H1 (cell line): ENCODE results near the gene MRTFB. TPM values are rescaled to one million over a fixed set of nuclear protein-coding genes. Genes with fewer than 3 reads are reported as not detected.

Source experiments
- CTCF ChIA-PET: fragments of 300-600 bp; sonication (Branson Sonifier 250); formaldehyde crosslinking; loops from one replicate; lab custom pipeline; 2021; ENCODE audit not compliant: partially characterized antibody; lab: Charles Lee
- POLR2A ChIA-PET: fragments of 300-600 bp; sonication (Branson Sonifier 250); formaldehyde crosslinking; loops from one replicate; lab custom pipeline; 2021; ENCODE audit warnings: inconsistent platforms; ENCODE audit not compliant: partially characterized antibody; lab: Charles Lee
- DNase-seq, 2 experiments: peaks; one replicate each; pipeline versions ENCODE4 v3.0.0 to v3.0.0-alpha.2; 2010 to 2022; ENCODE audit warnings: low spot score in 2 of 2, low read depth in 1 of 2, mixed read lengths in 1 of 2
- FAIRE-seq: peaks from 2 replicates; lab custom pipeline; 2011; peaks lifted over from hg19 to GRCh38; lab: Jason Lieb, UNC
- H2AFZ ChIP-seq: 2 replicates; pipeline ENCODE4 v1.8.1; 2012; ENCODE audit warnings: low read length, inconsistent platforms
- H2AK5ac ChIP-seq: 2 replicates; pipeline ENCODE4 v1.6.1; 2013; ENCODE audit warnings: low read depth, low read length
- H2BK120ac ChIP-seq: replicated peaks from 2 replicates; pipeline ENCODE3; 2013; ENCODE audit warnings: low read depth, low read length, inconsistent platforms
- H2BK12ac ChIP-seq: 2 replicates; pipeline ENCODE4 v1.6.1; 2013; ENCODE audit warnings: low read depth, low read length
- H2BK15ac ChIP-seq: 2 replicates; pipeline ENCODE4 v1.6.1; 2013; ENCODE audit warnings: low read length
- H2BK20ac ChIP-seq: 2 replicates; pipeline ENCODE4 v1.6.1; 2013; ENCODE audit warnings: low read length
- H2BK5ac ChIP-seq: 2 replicates; pipeline ENCODE4 v1.6.1; 2013; ENCODE audit warnings: low read depth, low read length
- H3K14ac ChIP-seq: 2 replicates; pipeline ENCODE4 v1.6.1; 2013; ENCODE audit warnings: inconsistent platforms; ENCODE audit not compliant: insufficient read length
- H3K18ac ChIP-seq: 2 replicates; pipeline ENCODE4 v1.6.1; 2013; ENCODE audit warnings: low read length; ENCODE audit errors: extremely low read depth
- H3K23ac ChIP-seq: 2 replicates; pipeline ENCODE4 v1.6.1; 2013; ENCODE audit warnings: inconsistent platforms; ENCODE audit not compliant: insufficient read length
- H3K23me2 ChIP-seq: 2 replicates; pipeline ENCODE4 v1.6.1; 2013; ENCODE audit warnings: low read depth, low read length
- H3K27ac ChIP-seq: 2 replicates; pipeline ENCODE4 v1.6.1; 2011; ENCODE audit warnings: low read depth, low read length, inconsistent platforms
- H3K27me3 ChIP-seq, 4 experiments: replicated peaks in 1 of 4; 1 replicate in 1 of 4; 2 replicates in 3 of 4; pipeline versions ENCODE4 v1.6.1 to v1.8.1; 2011 to 2013; ENCODE audit warnings: low read length in 3 of 4, mild to moderate bottlenecking in 3 of 4, inconsistent platforms in 2 of 4, mixed read lengths in 2 of 4, moderate library complexity in 1 of 4; ENCODE audit not compliant: control insufficient read depth in 3 of 4, insufficient read depth in 3 of 4; ENCODE audit errors: extremely low read depth in 1 of 4
- H3K36me3 ChIP-seq, 4 experiments: 2 replicates each; pipeline versions ENCODE4 v1.6.1 to v1.8.1; 2011 to 2013; ENCODE audit warnings: mild to moderate bottlenecking in 4 of 4, low read length in 3 of 4, moderate library complexity in 2 of 4, control low read depth in 1 of 4, inconsistent platforms in 1 of 4; ENCODE audit not compliant: insufficient read depth in 4 of 4, control insufficient read depth in 2 of 4
- H3K4ac ChIP-seq: replicated peaks from 2 replicates; pipeline ENCODE3; 2013; ENCODE audit warnings: low read length, low read depth, mixed read lengths, inconsistent platforms; ENCODE audit not compliant: insufficient read length
- H3K4me1 ChIP-seq, 4 experiments: replicated peaks in 1 of 4; 1 replicate in 1 of 4; 2 replicates in 3 of 4; pipeline versions ENCODE4 v1.6.1 to v1.8.1; 2011 to 2013; ENCODE audit warnings: low read length in 3 of 4, inconsistent platforms in 2 of 4, mixed read lengths in 1 of 4; ENCODE audit not compliant: insufficient read depth in 4 of 4, control insufficient read depth in 3 of 4
- H3K4me2 ChIP-seq, 2 experiments: 2 replicates each; pipeline versions ENCODE4 v1.6.1 to v1.8.1; 2011 to 2013; ENCODE audit warnings: low read depth in 2 of 2, low read length in 2 of 2, control low read depth in 1 of 2, inconsistent platforms in 1 of 2, mild to moderate bottlenecking in 1 of 2; ENCODE audit not compliant: insufficient read depth in 1 of 2
- H3K4me3 ChIP-seq, 4 experiments: fragments of 200-600, 300-600 bp in 1 of 4; sonication (generic), shearing (Covaris generic), sonication (Bioruptor Twin) in 1 of 4; 2 replicates each; pipeline versions ENCODE4 v1.5.1 to v1.8.1; 2011 to 2016; ENCODE audit warnings: low read length in 4 of 4, low read depth in 3 of 4, control low read depth in 2 of 4, inconsistent platforms in 2 of 4, mild to moderate bottlenecking in 2 of 4, mixed read lengths in 1 of 4, moderate library complexity in 1 of 4; ENCODE audit not compliant: insufficient read depth in 2 of 4; ENCODE audit errors: extremely low read depth in 1 of 4
- H3K56ac ChIP-seq: replicated peaks from 2 replicates; pipeline ENCODE3; 2013; ENCODE audit warnings: low read depth, mild to moderate bottlenecking, mixed read lengths, low read length, inconsistent platforms; ENCODE audit not compliant: insufficient read length
- H3K79me1 ChIP-seq: 2 replicates; pipeline ENCODE4 v1.6.1; 2013; ENCODE audit warnings: low read depth, low read length, control low read depth
- H3K79me2 ChIP-seq, 2 experiments: 2 replicates each; pipeline versions ENCODE4 v1.6.1 to v1.8.1; 2012 to 2013; ENCODE audit warnings: low read length in 2 of 2, mild to moderate bottlenecking in 2 of 2, inconsistent platforms in 1 of 2; ENCODE audit not compliant: insufficient read depth in 2 of 2, control insufficient read depth in 1 of 2
- H3K9ac ChIP-seq, 4 experiments: replicated peaks in 1 of 4; 1 replicate in 1 of 4; 2 replicates in 3 of 4; pipeline versions ENCODE4 v1.6.1 to v1.8.1; 2011 to 2013; ENCODE audit warnings: low read depth in 3 of 4, low read length in 3 of 4, control low read depth in 2 of 4, mild to moderate bottlenecking in 2 of 4, moderate library complexity in 2 of 4, inconsistent platforms in 1 of 4; ENCODE audit errors: extremely low read depth in 1 of 4
- H3K9me3 ChIP-seq, 2 experiments: 2 replicates each; pipeline versions ENCODE4 v1.6.1 to v1.8.1; 2012 to 2013; ENCODE audit warnings: mild to moderate bottlenecking in 2 of 2, moderate library complexity in 2 of 2, control low read depth in 1 of 2, inconsistent platforms in 1 of 2, low read depth in 1 of 2, low read length in 1 of 2, mixed read lengths in 1 of 2; ENCODE audit not compliant: insufficient read depth in 2 of 2
- H4K20me1 ChIP-seq, 2 experiments: replicated peaks in 1 of 2; 2 replicates each; pipeline versions ENCODE3 to v1.8.1; 2011 to 2013; ENCODE audit warnings: inconsistent platforms in 2 of 2, low read length in 2 of 2, mild to moderate bottlenecking in 1 of 2; ENCODE audit not compliant: insufficient read depth in 2 of 2, control insufficient read depth in 1 of 2
- H4K5ac ChIP-seq: 2 replicates; pipeline ENCODE4 v1.6.1; 2013; ENCODE audit warnings: low read length, low read depth, mixed read lengths, inconsistent platforms; ENCODE audit not compliant: insufficient read length
- H4K8ac ChIP-seq: 2 replicates; pipeline ENCODE4 v1.8.0; 2013; ENCODE audit warnings: mild to moderate bottlenecking, moderate library complexity, low read length, inconsistent platforms; ENCODE audit not compliant: insufficient read depth; ENCODE audit errors: extremely low read depth
- H4K91ac ChIP-seq: replicated peaks from 2 replicates; pipeline ENCODE3; 2013; ENCODE audit warnings: low read length, mixed read lengths, inconsistent platforms; ENCODE audit not compliant: insufficient read length
- BACH1 ChIP-seq: IDR thresholded peaks from 2 replicates; pipeline ENCODE4 v1.6.1; 2012; ENCODE audit warnings: low read length, improper control_type of control experiment
- CBX8 ChIP-seq: fragments of 300-800, 300-1000 bp; sonication (generic); IDR thresholded peaks from 2 replicates; pipeline ENCODE4 v1.7.1; 2016; ENCODE audit warnings: low read depth, low read length, borderline replicate concordance
- CTBP2 ChIP-seq: IDR thresholded peaks from 2 replicates; pipeline ENCODE4 v1.7.0; 2011; ENCODE audit warnings: borderline replicate concordance, mild to moderate bottlenecking, moderate library complexity, mixed read lengths, low read length; ENCODE audit not compliant: insufficient read depth, insufficient read length
- POLR2A ChIP-seq, 2 experiments: IDR thresholded peaks; 1 replicate in 1 of 2; 2 replicates in 1 of 2; pipeline ENCODE4 v1.6.1; 2011; ENCODE audit warnings: low read depth in 2 of 2, low read length in 2 of 2, mild to moderate bottlenecking in 2 of 2; ENCODE audit errors: control extremely low read depth in 1 of 2
- POLR2AphosphoS5 ChIP-seq: IDR thresholded peaks from 2 replicates; pipeline ENCODE4 v1.6.1; 2011; ENCODE audit warnings: low read depth, low read length
- RNF2 ChIP-seq: fragments of 200-900, 300-1000 bp; sonication (generic); IDR thresholded peaks from 2 replicates; pipeline ENCODE4 v1.7.1; 2016; ENCODE audit warnings: borderline replicate concordance, low read depth, mild to moderate bottlenecking, antibody characterized with exemption, low read length; ENCODE audit not compliant: poor library complexity, severe bottlenecking; ENCODE audit errors: missing control alignments
- SIX5 ChIP-seq: IDR thresholded peaks from 2 replicates; pipeline ENCODE4 v1.6.1; 2011; ENCODE audit warnings: mild to moderate bottlenecking, low read depth, low read length
- TAF1 ChIP-seq: IDR thresholded peaks from 2 replicates; pipeline ENCODE4 v1.6.1; 2011; ENCODE audit warnings: mild to moderate bottlenecking, low read depth, low read length
- TAF7 ChIP-seq: optimal IDR thresholded peaks from 2 replicates; pipeline ENCODE3; 2011; ENCODE audit warnings: low read depth, mild to moderate bottlenecking, inconsistent platforms, low read length, moderate library complexity, borderline replicate concordance
- TCF12 ChIP-seq: IDR thresholded peaks from 2 replicates; pipeline ENCODE4 v1.6.1; 2011; ENCODE audit warnings: low read depth, mild to moderate bottlenecking, low read length
- WGBS, 2 experiments: shearing (Covaris generic) in 1 of 2; methylation state at CpG; one replicate each; pipeline versions ENCODE4 v1.1.6 to v1.1.7; 2013 to 2015; ENCODE audit warnings: low lambda C conversion rate in 2 of 2, mixed read lengths in 2 of 2, inconsistent platforms in 1 of 2, low coverage in 1 of 2, missing lambda C conversion rate in 1 of 2; ENCODE audit not compliant: insufficient replicate concordance in 2 of 2, insufficient coverage in 1 of 2, insufficient read length in 1 of 2; ENCODE audit errors: extremely low coverage in 1 of 2, missing lambda C conversion rate in 1 of 2; 5-methylcytosine and 5-hydroxymethylcytosine counted together
- polyA plus RNA-seq, 7 experiments: library from polyadenylated mRNA; depleted of rRNA in 3 of 7; stranded (reverse) in 5 of 7; unstranded in 2 of 7; fragments of >200 nt in 5 of 7; fragments of 200-250 nt in 2 of 7; gene quantifications; 1 replicate in 5 of 7; 2 replicates in 1 of 7; 4 replicates in 1 of 7; pipeline versions ENCODE4 v1.2.1 to v1.2.3, GENCODE V29; 2011 to 2013; ENCODE audit warnings: missing spikeins in 2 of 7, mixed read lengths in 2 of 7
- total RNA-seq: library from RNA; stranded (reverse); fragmentation: NEBNext Ultra II Directional; extraction: Animal tissue kit (Norgen Biotek cat#: 25700); gene quantifications from 2 replicates; pipeline ENCODE4 v1.2.1, GENCODE V29; 2021
- TF ChIP-seq, protein P1 (sequence below): IDR thresholded peaks from 2 replicates; pipeline ENCODE4 v1.6.1; 2011; ENCODE audit warnings: low read length, improper control_type of control experiment

MRTFB gene
- total and polyA plus RNA-seq, 2 of the 8 experiments (the other 6 are each of a cell fraction or from before 2014, with no cell fraction given), result 13.5 to 34.9 TPM

DNA sequence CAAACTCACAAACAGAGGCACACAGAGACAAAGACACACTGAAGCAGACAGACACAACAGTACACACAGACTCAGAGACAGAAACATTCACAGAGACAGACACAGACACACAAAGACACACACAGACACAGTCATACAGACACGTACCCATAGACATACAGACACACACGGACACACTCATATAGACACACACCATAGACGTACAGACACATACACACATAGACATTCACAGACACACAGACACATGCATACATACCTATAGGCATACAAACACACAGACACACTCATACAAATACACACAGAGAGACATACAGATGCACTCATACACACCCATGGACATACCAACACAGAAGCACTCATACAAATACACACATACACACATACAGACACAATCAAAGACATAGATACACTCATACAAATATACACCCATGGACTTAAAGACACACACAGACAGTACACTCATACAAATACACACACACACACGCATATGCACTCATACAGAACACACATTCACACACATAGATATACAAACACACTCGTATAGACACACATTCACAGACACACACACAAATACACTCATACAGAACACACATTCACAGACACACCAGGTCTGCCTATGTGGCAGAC lies 19.9 kb upstream of the MRTFB start:
- DNase-seq (no peak), FAIRE-seq (no peak)
- Histone ChIP-seq H4K5ac (no peak overlapping the region), H2BK20ac (peak overlapping the region; percentile 99), H4K20me1 (peaks cover 0 to 2% of the 10 kb centered on the region in 2 experiments), H3K14ac (no peak overlapping the region), H2AK5ac (peak overlapping the region; percentile 100), H3K9me3 (no peaks in the 10 kb centered on the region), H3K36me3 (no peaks in the 10 kb centered on the region), H4K8ac (no peak overlapping the region), H3K27ac (0 out of 2 replicates have a peak overlapping the region, but pooled peaks have one; percentile 13), H3K79me2 (no peaks in the 10 kb centered on the region), H2BK5ac (peak overlapping the region; percentile 94), H3K4me3 (no peak overlapping the region), H3K18ac (peak overlapping the region; percentile 36), H3K23ac (peak overlapping the region; percentile 98), H4K91ac (peak overlapping the region; percentile 95), H2BK120ac (peak overlapping the region; percentile 82), H3K4me2 (peak overlapping the region in 1 of 2 experiments; percentile 86; a peak in 3 of 4 replicates), H3K56ac (no peak overlapping the region), H2BK12ac (peak overlapping the region; percentile 100), H3K79me1 (no peaks in the 10 kb centered on the region), H3K23me2 (peaks cover 7% of the 10 kb centered on the region), H3K4ac (peak overlapping the region; percentile 88), H2AFZ (0 out of 2 replicates have a peak overlapping the region, but pooled peaks have one; percentile 59), H2BK15ac (peak overlapping the region; percentile 83), H3K4me1 (peaks cover 4 to 8% (median 6%) of the 10 kb centered on the region in 4 experiments; a peak in 6 of 7 replicates), H3K9ac (peak overlapping the region in 2 of 4 experiments; percentile 44 to 63; a peak in 5 of 7 replicates), H3K27me3 (no peaks in the 10 kb centered on the region)
- ChIA-PET CTCF (interaction anchor here (1.2 kb wide), 1 partner anchor 9 kb away, joined by 3 read pairs; no protein-coding TSS in a partner anchor), POLR2A (interaction anchor here (1.3 to 1.5 kb wide), 3 partner anchors 9 to 234 kb away, joined by 3 to 5 read pairs (median 4); no protein-coding TSS in a partner anchor)
- 81% methylated on average over 5 of the region's 5 CpGs; no CpG with 5 or more reads in 1 of the 2 experiments for WGBS, 2 experiments
- no peak for TF ChIP-seq POLR2A (IDR thresholded peaks at IDR 0.05; ENCODE audit: control extremely low read depth in 1 of 2, low read depth in 2 of 2, low read length in 2 of 2)
- TF ChIP-seq CTBP2, result no peak
- TF ChIP-seq SIX5, result no peak
- TF ChIP-seq CBX8, result no peak
- no peak for TF ChIP-seq TAF7
- TF ChIP-seq, protein P1, sequence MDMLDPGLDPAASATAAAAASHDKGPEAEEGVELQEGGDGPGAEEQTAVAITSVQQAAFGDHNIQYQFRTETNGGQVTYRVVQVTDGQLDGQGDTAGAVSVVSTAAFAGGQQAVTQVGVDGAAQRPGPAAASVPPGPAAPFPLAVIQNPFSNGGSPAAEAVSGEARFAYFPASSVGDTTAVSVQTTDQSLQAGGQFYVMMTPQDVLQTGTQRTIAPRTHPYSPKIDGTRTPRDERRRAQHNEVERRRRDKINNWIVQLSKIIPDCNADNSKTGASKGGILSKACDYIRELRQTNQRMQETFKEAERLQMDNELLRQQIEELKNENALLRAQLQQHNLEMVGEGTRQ, result no peak
- TF ChIP-seq BACH1, result no peak
- TF ChIP-seq POLR2AphosphoS5, result no peak
- TF ChIP-seq TCF12, result no peak
- TF ChIP-seq TAF1, result no peak
- TF ChIP-seq RNF2, result no peak
